HG02970 (cell line): Measurements from ENCODE around the gene VAT1.
"Not testable (repeated sequence)": the region's sequence is repeated elsewhere in the genome, so short reads cannot be mapped to it uniquely, and the experiment has no call there.

Experiments
- ATAC-seq: cut with Tn5 transposase; IDR thresholded peaks from one replicate; pipeline ENCODE4 v1.9.1; 2021; ENCODE audit warnings: mild to moderate bottlenecking, moderate library complexity, moderate number of reproducible peaks; ENCODE audit not compliant: unreplicated experiment, low FRiP score

Gene VAT1

GRCh38 chr17:42975701-42976100, 46.5 kb downstream of the VAT1 start:
- ATAC-seq, result not testable (repeated sequence)

- ATAC-seq, result no peak
These were observed 46.9 kb downstream of the VAT1 start for GRCh38 chr17:42975265-42975664.

DNA sequence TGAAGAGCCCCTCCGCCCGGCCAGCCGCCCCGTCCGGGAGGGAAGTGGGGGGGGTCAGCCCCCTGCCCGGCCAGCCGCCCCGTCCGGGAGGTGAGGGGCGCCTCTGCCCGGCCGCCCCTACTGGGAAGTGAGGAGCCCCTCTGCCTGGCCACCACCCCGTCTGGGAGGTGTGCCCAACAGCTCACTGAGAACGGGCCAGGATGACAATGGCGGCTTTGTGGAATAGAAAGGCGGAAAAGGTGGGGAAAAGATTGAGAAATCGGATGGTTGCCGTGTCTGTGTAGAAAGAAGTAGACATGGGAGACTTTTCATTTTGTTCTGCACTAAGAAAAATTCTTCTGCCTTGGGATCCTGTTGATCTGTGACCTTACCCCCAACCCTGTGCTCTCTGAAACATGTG, 48.9 kb downstream of the VAT1 start:
- not testable (repeated sequence) for ATAC-seq

GRCh38 chr17:42971589-42971988, 50.6 kb downstream of the VAT1 start:
- ATAC-seq, result no peak

GRCh38 chr17:42969001-42969581, 53.1 kb downstream of the VAT1 start:
- ATAC-seq, result no peak

DNA sequence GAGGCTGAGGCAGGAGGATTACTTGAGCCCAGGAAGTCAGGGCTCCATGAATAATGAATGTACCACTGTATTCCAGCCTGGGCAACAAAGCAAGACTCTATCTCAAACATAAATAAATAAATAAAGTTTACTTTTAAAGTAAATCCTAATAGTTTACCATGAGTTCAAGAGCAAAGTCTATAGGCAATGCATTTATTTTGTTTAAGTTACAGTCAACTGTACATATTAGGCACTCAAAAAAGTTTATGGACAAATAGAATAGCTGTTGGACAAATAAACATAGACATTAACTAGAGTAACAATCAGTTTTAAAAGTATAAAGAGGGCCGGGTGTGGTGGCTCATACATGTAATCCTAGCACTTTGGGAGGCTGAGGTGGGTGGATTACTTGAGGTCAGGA, 54.3 kb downstream of the VAT1 start:
- no peak for ATAC-seq
